NK-92 treated with Interleukin-12 subunit alpha and Interleukin-12 subunit beta, amount 100 ng/mL, for 24 hours (cell line): ENCODE data around the gene SMIM14.
A peak's percentile ranks its signal among the peaks of the same experiment; 100 is the strongest.
"Not testable (repeated sequence)": the region's sequence is repeated elsewhere in the genome, so short reads cannot be mapped to it uniquely, and the experiment has no call there.

Experiments
- DNase-seq: peaks from one replicate; lab custom pipeline; 2025; lab: John Stamatoyannopoulos, UW

The SMIM14 gene

GRCh38 chr4:39638354-39639239 lies at the start of gene SMIM14:
Gene SMIM14 (minus strand): TSS chr4:39638865. CDS start chr4:39605145, 33,720 bp downstream.
- peak; percentile 83 for DNase-seq

GRCh38 chr4:39687014-39687413 lies 48.3 kb upstream of the SMIM14 start:
- no peak for DNase-seq

GRCh38 chr4:39685990-39686389 lies 47.3 kb upstream of the SMIM14 start:
- DNase-seq, result no peak

- DNase-seq, result no peak
These were observed 43.5 kb upstream of the SMIM14 start for GRCh38 chr4:39682138-39682537.

- not testable (repeated sequence) for DNase-seq
These were observed 42.3 kb upstream of the SMIM14 start for GRCh38 chr4:39681003-39681402.

- DNase-seq, result not testable (repeated sequence)
These were observed 37.0 kb upstream of the SMIM14 start for GRCh38 chr4:39675681-39676080.

- DNase-seq, result not testable (repeated sequence)
These were observed 31.6 kb upstream of the SMIM14 start for GRCh38 chr4:39670296-39670695.

- DNase-seq, result no peak
These were observed 30.2 kb upstream of the SMIM14 start for GRCh38 chr4:39668887-39669286.

GRCh38 chr4:39667706-39668105 lies 29.0 kb upstream of the SMIM14 start:
- DNase-seq, result no peak

- DNase-seq, result no peak
These were observed 26.4 kb upstream of the SMIM14 start for GRCh38 chr4:39664828-39665731.

GRCh38 chr4:39662683-39663082 lies 24.0 kb upstream of the SMIM14 start:
- no peak for DNase-seq

GRCh38 chr4:39660757-39661156 lies 22.1 kb upstream of the SMIM14 start:
- no peak for DNase-seq

GRCh38 chr4:39660045-39660444 lies 21.4 kb upstream of the SMIM14 start:
- no peak for DNase-seq

GRCh38 chr4:39658756-39659155 lies 20.1 kb upstream of the SMIM14 start:
- no peak for DNase-seq

GRCh38 chr4:39657465-39657864 lies 18.8 kb upstream of the SMIM14 start:
- no peak for DNase-seq

- not testable (repeated sequence) for DNase-seq
These were observed 18.0 kb upstream of the SMIM14 start for GRCh38 chr4:39656638-39657037.

GRCh38 chr4:39655876-39656275 lies 17.2 kb upstream of the SMIM14 start:
- DNase-seq, result no peak

GRCh38 chr4:39655211-39655610 lies 16.5 kb upstream of the SMIM14 start:
- no peak for DNase-seq

- not testable (repeated sequence) for DNase-seq
These were observed 12.9 kb upstream of the SMIM14 start for GRCh38 chr4:39651586-39651985.

- DNase-seq, result no peak
These were observed 11.1 kb upstream of the SMIM14 start for GRCh38 chr4:39649639-39650265.

- no peak for DNase-seq
These were observed 10.3 kb upstream of the SMIM14 start for GRCh38 chr4:39648827-39649558.

GRCh38 chr4:39648213-39648612 lies 9.5 kb upstream of the SMIM14 start:
- DNase-seq, result no peak
